ENCODE data around the gene LPIN1. TPM values are rescaled to one million over a fixed set of nuclear protein-coding genes. Genes with fewer than 3 reads are reported as not detected.

The LPIN1 gene
- total and polyA plus RNA-seq, 2 of the 8 experiments (the other 6 are each of a cell fraction or from before 2014, with no cell fraction given): 4.3 to 9.8 TPM

DNA sequence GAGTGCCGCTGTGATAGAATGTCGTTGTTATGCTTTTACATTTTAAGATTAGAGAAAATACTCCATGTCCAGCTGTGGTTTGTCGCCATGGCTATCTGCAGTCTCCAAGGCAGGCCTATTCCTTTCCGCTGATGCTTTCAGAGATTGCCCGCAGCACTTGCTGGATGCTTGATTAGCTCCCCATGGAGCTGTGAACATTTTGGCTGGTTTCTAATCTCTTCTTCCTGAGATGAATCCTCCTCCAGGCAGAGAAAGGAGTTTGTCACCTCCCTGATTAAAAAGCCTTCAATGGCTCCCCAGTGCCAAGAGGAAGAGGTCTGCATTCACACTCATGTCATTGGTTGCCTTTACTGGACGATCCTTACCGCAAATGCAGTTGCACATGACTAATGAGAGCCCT is 32.6 kb upstream of the LPIN1 start:
- no peaks in the 10 kb centered on the region for H3K23me2 ChIP-seq (ENCODE audit: low read depth, low read length)
- POLR2A ChIA-PET (ENCODE audit: partially characterized antibody): no interaction called here
- no peak overlapping the region for H3K27ac ChIP-seq (ENCODE audit: low read depth, low read length)
- no peaks in the 10 kb centered on the region for H3K9me3 ChIP-seq (ENCODE audit: insufficient read depth in 2 of 2, low read depth in 1 of 2, low read length in 1 of 2)
- H2BK12ac ChIP-seq (ENCODE audit: low read depth, low read length): no peak overlapping the region
- H2BK120ac ChIP-seq (replicated peaks; ENCODE audit: low read depth, low read length): no peak overlapping the region
- H3K14ac ChIP-seq (ENCODE audit: insufficient read length): no peak overlapping the region
- no peak overlapping the region for H2AK5ac ChIP-seq (ENCODE audit: low read depth, low read length)
- CTCF ChIA-PET (ENCODE audit: partially characterized antibody): interaction anchor here (1.3 to 1.5 kb wide), 4 partner anchors 14 to 32 kb away, joined by 4 to 8 read pairs (median 6); no protein-coding TSS in a partner anchor
- DNase-seq (ENCODE audit: low read depth in 1 of 2, low spot score in 2 of 2) (no peak), FAIRE-seq (no peak)
- H4K91ac ChIP-seq (replicated peaks; ENCODE audit: insufficient read length, low read length): no peak overlapping the region
- H3K4me1 ChIP-seq (replicated peaks in 1 of 4; ENCODE audit: control insufficient read depth in 3 of 4, insufficient read depth in 4 of 4, low read length in 3 of 4): no peaks in the 10 kb centered on the region
- H4K20me1 ChIP-seq (replicated peaks in 1 of 2; ENCODE audit: control insufficient read depth in 1 of 2, insufficient read depth in 2 of 2, low read length in 2 of 2): no peaks in the 10 kb centered on the region
- no peak overlapping the region for H4K8ac ChIP-seq (ENCODE audit: extremely low read depth, insufficient read depth, low read length)
- H3K4me2 ChIP-seq (ENCODE audit: insufficient read depth in 1 of 2, low read depth in 2 of 2, low read length in 2 of 2): no peak overlapping the region
- H3K79me1 ChIP-seq (ENCODE audit: low read depth, low read length): no peaks in the 10 kb centered on the region
- H2BK15ac ChIP-seq (ENCODE audit: low read length): no peak overlapping the region
- WGBS, 2 experiments (ENCODE audit: extremely low coverage in 1 of 2, insufficient coverage in 1 of 2, insufficient read length in 1 of 2, insufficient replicate concordance in 2 of 2, low coverage in 1 of 2, low lambda C conversion rate in 2 of 2, missing lambda C conversion rate in 1 of 2): 85% methylated on average over 7 of the region's 7 CpGs; no CpG with 5 or more reads in 1 of the 2 experiments
- no peaks in the 10 kb centered on the region for H3K36me3 ChIP-seq (ENCODE audit: control insufficient read depth in 2 of 4, insufficient read depth in 4 of 4, low read length in 3 of 4)
- no peak overlapping the region for H2AFZ ChIP-seq (ENCODE audit: low read length)
- no peak overlapping the region for H3K56ac ChIP-seq (replicated peaks; ENCODE audit: insufficient read length, low read depth, low read length)
- H4K5ac ChIP-seq (ENCODE audit: insufficient read length, low read depth, low read length): no peak overlapping the region
- H3K9ac ChIP-seq (replicated peaks in 1 of 4; ENCODE audit: extremely low read depth in 1 of 4, low read depth in 3 of 4, low read length in 3 of 4): no peak overlapping the region
- H3K79me2 ChIP-seq (ENCODE audit: control insufficient read depth in 1 of 2, insufficient read depth in 2 of 2, low read length in 2 of 2): no peaks in the 10 kb centered on the region
- H2BK20ac ChIP-seq (ENCODE audit: low read length): no peak overlapping the region
- H3K18ac ChIP-seq (ENCODE audit: extremely low read depth, low read length): no peak overlapping the region
- no peak overlapping the region for H2BK5ac ChIP-seq (ENCODE audit: low read depth, low read length)
- H3K4me3 ChIP-seq (ENCODE audit: extremely low read depth in 1 of 4, insufficient read depth in 2 of 4, low read depth in 3 of 4, low read length in 4 of 4): no peak overlapping the region
- no peaks in the 10 kb centered on the region for H3K27me3 ChIP-seq (replicated peaks in 1 of 4; ENCODE audit: control insufficient read depth in 3 of 4, extremely low read depth in 1 of 4, insufficient read depth in 3 of 4, low read length in 3 of 4)
- H3K23ac ChIP-seq (ENCODE audit: insufficient read length): no peak overlapping the region
- no peak overlapping the region for H3K4ac ChIP-seq (replicated peaks; ENCODE audit: insufficient read length, low read depth, low read length)
- TF ChIP-seq RAD21 (IDR thresholded peaks at IDR 0.05 in 1 of 2, conservative IDR thresholded peaks at IDR 0.05 in 1 of 2; ENCODE audit: low read depth in 2 of 2, low read length in 2 of 2) (no peak), GTF2F1 (IDR thresholded peaks at IDR 0.05; ENCODE audit: borderline replicate concordance, low read depth, low read length) (no peak), SIN3A (conservative IDR thresholded peaks at IDR 0.05 in 1 of 2, IDR thresholded peaks at IDR 0.05 in 1 of 2; ENCODE audit: low read depth in 1 of 2, low read length in 2 of 2) (no peak), E2F6 (IDR thresholded peaks at IDR 0.05) (no peak), TAF1 (IDR thresholded peaks at IDR 0.05; ENCODE audit: low read depth, low read length) (no peak), SAP30 (IDR thresholded peaks at IDR 0.05; ENCODE audit: insufficient read depth, insufficient replicate concordance, low read length) (no peak), TCF12 (IDR thresholded peaks at IDR 0.05; ENCODE audit: low read depth, low read length) (no peak), YY1 (IDR thresholded peaks at IDR 0.05; ENCODE audit: low read depth, low read length) (no peak)

All from H1 (cell line).